K562 (cell line): ENCODE results near the gene TMPRSS9. TPM values are rescaled to one million over a fixed set of nuclear protein-coding genes. Genes with fewer than 3 reads are reported as not detected.

Experiments used
- BACH1 ChIP-seq: fragments of 200-800 bp; sonication (Bioruptor generic); IDR thresholded peaks from 2 replicates; pipeline ENCODE4 v1.6.1; 2016; ENCODE audit warnings: missing genetic modification characterization, missing compliant biosample characterization
- CCNT2 ChIP-seq: IDR thresholded peaks from 2 replicates; pipeline ENCODE4 v1.6.1; 2011; ENCODE audit warnings: borderline replicate concordance, low read depth, mild to moderate bottlenecking, moderate library complexity, mixed read lengths, low read length; ENCODE audit not compliant: insufficient read length; ENCODE audit errors: extremely low read depth
- CEBPB ChIP-seq: fragments of 450-650 bp; IDR thresholded peaks from 2 replicates; pipeline ENCODE4 v1.6.1; 2016; ENCODE audit warnings: missing genetic modification characterization, missing compliant biosample characterization
- CHD1 ChIP-seq: fragments of 200-600 bp; sonication (generic); IDR thresholded peaks from one replicate; pipeline ENCODE4 v1.6.1; 2012; ENCODE audit warnings: mild to moderate bottlenecking, moderate library complexity, low read length, inconsistent platforms
- CSDE1 ChIP-seq, 2 experiments: fragments of 450-650 bp; IDR thresholded peaks; 2 replicates each; pipeline ENCODE4 v1.6.1; 2016; ENCODE audit warnings: mild to moderate bottlenecking in 1 of 2
- FIP1L1 ChIP-seq: fragments of 200-400 bp; formaldehyde crosslinking; IDR thresholded peaks from 2 replicates; pipeline ENCODE4 v1.6.1; 2018; ENCODE audit warnings: mild to moderate bottlenecking, low read depth, low read length; ENCODE audit not compliant: poor library complexity, severe bottlenecking
- HIVEP1 ChIP-seq: fragments of 250-450 bp; sonication (Bioruptor Pico); IDR thresholded peaks from 2 replicates; pipeline ENCODE4 v1.4.0; 2020; ENCODE audit warnings: mild to moderate bottlenecking
- HNRNPK ChIP-seq: fragments of 200-400 bp; formaldehyde crosslinking; IDR thresholded peaks from one replicate; pipeline ENCODE4 v1.6.1; 2018; ENCODE audit warnings: mild to moderate bottlenecking, low read depth, low read length; ENCODE audit not compliant: poor library complexity, severe bottlenecking
- IRF2 ChIP-seq: sonication (generic); formaldehyde crosslinking; IDR thresholded peaks from 2 replicates; pipeline ENCODE4 v1.8.1; 2022; ENCODE audit warnings: mild to moderate bottlenecking, missing genetic modification reagents
- KLF1 ChIP-seq: fragments of 450-650 bp; IDR thresholded peaks from 2 replicates; pipeline ENCODE4 v1.6.1; 2016; ENCODE audit warnings: missing genetic modification characterization, missing compliant biosample characterization
- LCOR ChIP-seq: sonication (generic); formaldehyde crosslinking; IDR thresholded peaks from 2 replicates; pipeline ENCODE4 v1.8.0; 2022; ENCODE audit warnings: mild to moderate bottlenecking, missing genetic modification reagents
- MED1 ChIP-seq: sonication (generic); formaldehyde crosslinking; IDR thresholded peaks from 2 replicates; pipeline ENCODE4 v1.8.1; 2023; ENCODE audit warnings: missing genetic modification reagents, borderline replicate concordance
- RB1 ChIP-seq: fragments of 450-650 bp; IDR thresholded peaks from 2 replicates; pipeline ENCODE4 v1.6.1; 2017; ENCODE audit warnings: low read depth, mild to moderate bottlenecking
- RBFOX2 ChIP-seq: fragments of 200-400 bp; formaldehyde crosslinking; IDR thresholded peaks from 2 replicates; pipeline ENCODE4 v1.6.1; 2017; ENCODE audit warnings: low read depth, mild to moderate bottlenecking, low read length, moderate library complexity
- RHOXF2B ChIP-seq: fragments of 250-450 bp; sonication (Bioruptor Pico); conservative IDR thresholded peaks from 2 replicates; pipeline ENCODE4 v1.5.1; 2021
- SIX5 ChIP-seq, 2 experiments: IDR thresholded peaks; 2 replicates each; pipeline ENCODE4 v1.6.1; 2011; ENCODE audit warnings: low read length in 2 of 2, borderline replicate concordance in 1 of 2, low read depth in 1 of 2, mild to moderate bottlenecking in 1 of 2, moderate library complexity in 1 of 2; ENCODE audit not compliant: insufficient read depth in 1 of 2
- SMARCA4 ChIP-seq: fragments of 450-650 bp; IDR thresholded peaks from 2 replicates; pipeline ENCODE4 v1.6.1; 2016
- SMARCB1 ChIP-seq: IDR thresholded peaks from 2 replicates; pipeline ENCODE4 v1.6.1; 2011; ENCODE audit warnings: improper control_type of control experiment, low read depth; ENCODE audit not compliant: insufficient read length
- SUPT5H ChIP-seq: fragments of 450-650 bp; IDR thresholded peaks from 2 replicates; pipeline ENCODE4 v1.6.1; 2016
- TCF7 ChIP-seq: sonication (generic); IDR thresholded peaks from 2 replicates; pipeline ENCODE4 v1.6.1; 2016; ENCODE audit warnings: antibody characterized with exemption, borderline replicate concordance
- U2AF2 ChIP-seq: fragments of 200-400 bp; formaldehyde crosslinking; optimal IDR thresholded peaks from 2 replicates; pipeline ENCODE3; 2017; ENCODE audit warnings: low read depth, mild to moderate bottlenecking, low read length
- ZBTB33 ChIP-seq: sonication (generic); formaldehyde crosslinking; IDR thresholded peaks from 2 replicates; pipeline ENCODE4 v1.8.1; 2023; ENCODE audit warnings: mild to moderate bottlenecking, missing genetic modification reagents
- ZBTB7A ChIP-seq: IDR thresholded peaks from 2 replicates; pipeline ENCODE4 v1.6.1; 2011; ENCODE audit warnings: low read depth, mild to moderate bottlenecking, low read length, moderate library complexity, borderline replicate concordance; ENCODE audit not compliant: control insufficient read depth
- ZHX1 ChIP-seq: fragments of 150-350 bp; conservative IDR thresholded peaks from 2 replicates; pipeline ENCODE4 v1.6.1; 2014; ENCODE audit warnings: low read length
- ZNF584 ChIP-seq: fragments of 200-800 bp; sonication (Bioruptor generic); IDR thresholded peaks from 2 replicates; pipeline ENCODE4 v1.6.1; 2016; ENCODE audit warnings: low read depth, mild to moderate bottlenecking, missing genetic modification characterization, missing compliant biosample characterization
- polyA plus RNA-seq, 8 experiments: library from polyadenylated mRNA; depleted of rRNA in 4 of 8; stranded (reverse) in 5 of 8; unstranded in 3 of 8; fragments of >200 nt; fragmentation: Nextera tagmentation in 2 of 8; fragmentation: Illumina TruSeq in 1 of 8; extraction: Ambion mirVana in 2 of 8; extraction: Trizol in 1 of 8; gene quantifications; 2 replicates each; pipeline versions ENCODE4 v1.2.1 to v1.2.3, GENCODE V29; 2011 to 2014; ENCODE audit warnings: inconsistent platforms in 1 of 8, missing spikeins in 1 of 8
- total RNA-seq, 7 experiments: library from RNA; depleted of rRNA in 6 of 7; stranded (reverse); fragments of >200 nt in 6 of 7; fragmentation: Illumina TruSeq in 2 of 7; extraction: Trizol in 2 of 7; gene quantifications; 2 replicates each; pipeline versions ENCODE4 v1.2.1 to v1.2.3, GENCODE V29; 2011 to 2021; ENCODE audit warnings: low replicate concordance in 1 of 7

The TMPRSS9 gene
- total and polyA plus RNA-seq, 9 of the 15 experiments (the other 6 are each of a cell fraction or from before 2014, with no cell fraction given): 0.01 to 0.03 TPM; not detected in 7

GRCh38 chr19:2461751-2462634 is 101.9 kb downstream of the TMPRSS9 start (continued):
- no peak for TF ChIP-seq SUPT5H
- no peak for TF ChIP-seq SMARCA4
- no peak for TF ChIP-seq RHOXF2B
- TF ChIP-seq IRF2: no peak
- no peak for TF ChIP-seq ZHX1
- no peak for TF ChIP-seq CCNT2
- no peak for TF ChIP-seq HIVEP1 (CRISPR knock-in tag)
- TF ChIP-seq ZNF584 (CRISPR knock-in tag): no peak
- TF ChIP-seq BACH1 (tag): no peak
- no peak for TF ChIP-seq CEBPB (tag)
- no peak for TF ChIP-seq MED1
- TF ChIP-seq LCOR (CRISPR knock-in tag): no peak
- TF ChIP-seq ZBTB33: 0 out of 2 replicates have a peak, but pooled peaks have one; percentile 11
- TF ChIP-seq SIX5 (IDR thresholded peaks at IDR 0.05; ENCODE audit: borderline replicate concordance in 1 of 2, insufficient read depth in 1 of 2, low read depth in 1 of 2, low read length in 2 of 2): peak in 1 of 2 experiments; percentile 11; a peak in 1 of 4 replicates
- 0 out of 2 replicates have a peak, but pooled peaks have one; percentile 26 for TF ChIP-seq RBFOX2
- TF ChIP-seq RB1: no peak
- peak; percentile 60 for TF ChIP-seq ZBTB7A
- TF ChIP-seq CHD1: no peak
- no peak for TF ChIP-seq CSDE1 (IDR thresholded peaks at IDR 0.05)
- no peak for TF ChIP-seq FIP1L1
- no peak for TF ChIP-seq SMARCB1
- no peak for TF ChIP-seq U2AF2
- TF ChIP-seq TCF7: no peak
- TF ChIP-seq HNRNPK: no peak
- no peak for TF ChIP-seq KLF1 (tag)
